ENCODE measurements around the gene TMEM87B. TPM values are rescaled to one million over a fixed set of nuclear protein-coding genes. Genes with fewer than 3 reads are reported as not detected.

Gene TMEM87B
- total RNA-seq, 1 experiment from 2014 or later: 14.8 TPM

DNA sequence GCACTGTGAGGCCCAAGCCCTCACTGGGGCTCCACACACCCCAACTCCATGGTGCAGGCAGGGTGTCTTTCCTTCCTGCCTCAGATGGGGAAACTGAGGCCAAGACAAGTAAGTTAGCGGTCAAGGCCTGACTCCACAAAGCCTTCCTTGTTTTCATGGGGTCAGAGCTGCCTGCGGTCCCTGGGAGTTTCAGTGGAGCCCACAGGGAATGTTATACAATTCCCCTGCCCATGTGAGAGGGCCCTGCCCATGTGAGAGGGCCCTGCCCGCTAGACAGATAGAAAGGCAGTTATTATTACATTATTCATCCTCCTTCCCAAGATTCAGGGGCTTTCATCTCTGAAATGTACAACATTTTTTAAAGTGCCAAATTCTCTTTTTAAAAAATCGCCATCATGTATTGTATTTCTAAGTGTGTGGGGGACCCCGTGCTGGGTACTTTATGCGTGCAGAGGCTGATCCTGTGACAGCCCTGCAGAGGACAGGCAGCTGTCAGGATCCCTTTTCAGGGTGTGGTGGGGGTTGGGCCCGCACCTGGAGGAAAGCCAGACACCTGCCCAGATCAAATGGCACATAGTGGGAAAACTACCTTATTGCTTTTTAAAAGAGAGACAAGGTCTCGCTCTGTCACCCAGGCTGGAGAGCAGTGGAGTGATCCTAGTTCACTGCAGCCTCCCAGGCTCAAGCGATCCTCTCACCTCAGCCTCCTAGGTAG is 106.5 kb downstream of the TMEM87B start:
- ChIA-PET CTCF (no interaction called here), POLR2A (no interaction called here), RAD21 (ENCODE audit: low non-redundant PET in 1 of 2, low total read pairs in 2 of 2, uncharacterized antibody in 2 of 2, unreplicated experiment in 2 of 2) (no interaction called here)
- no peaks in the 10 kb centered on the region for H3K36me3 ChIP-seq (ENCODE audit: control insufficient read depth in 1 of 2, insufficient read depth in 2 of 2, low read length in 2 of 2)
- H3K4me2 ChIP-seq (ENCODE audit: low read length): no peak overlapping the region
- intact Hi-C loops (cut with micrococcal nuclease): no loop called here
- no peak for ATAC-seq
- no peaks in the 10 kb centered on the region for H3K4me1 ChIP-seq (ENCODE audit: control insufficient read depth in 1 of 2, insufficient read depth in 2 of 2, low read length in 2 of 2)
- no peak for DNase-seq (ENCODE audit: low read depth, low spot score)
- no peaks in the 10 kb centered on the region for H3K27me3 ChIP-seq (ENCODE audit: insufficient read depth, low read length)
- H4K20me1 ChIP-seq (ENCODE audit: insufficient read depth): no peaks in the 10 kb centered on the region
- no peak overlapping the region for H3K27ac ChIP-seq (ENCODE audit: low read depth, low read length)
- no peaks in the 10 kb centered on the region for H3K79me2 ChIP-seq (ENCODE audit: insufficient read depth, low read length)
- H3K4me3 ChIP-seq (replicated peaks in 1 of 2; ENCODE audit: low read depth in 1 of 2, low read length in 2 of 2): no peak overlapping the region
- no peaks in the 10 kb centered on the region for H3K9me2 ChIP-seq (ENCODE audit: insufficient read depth)
- no peak for TF ChIP-seq ZNF274 (IDR thresholded peaks at IDR 0.05; ENCODE audit: low read depth, low read length)
- TF ChIP-seq, protein P1, sequence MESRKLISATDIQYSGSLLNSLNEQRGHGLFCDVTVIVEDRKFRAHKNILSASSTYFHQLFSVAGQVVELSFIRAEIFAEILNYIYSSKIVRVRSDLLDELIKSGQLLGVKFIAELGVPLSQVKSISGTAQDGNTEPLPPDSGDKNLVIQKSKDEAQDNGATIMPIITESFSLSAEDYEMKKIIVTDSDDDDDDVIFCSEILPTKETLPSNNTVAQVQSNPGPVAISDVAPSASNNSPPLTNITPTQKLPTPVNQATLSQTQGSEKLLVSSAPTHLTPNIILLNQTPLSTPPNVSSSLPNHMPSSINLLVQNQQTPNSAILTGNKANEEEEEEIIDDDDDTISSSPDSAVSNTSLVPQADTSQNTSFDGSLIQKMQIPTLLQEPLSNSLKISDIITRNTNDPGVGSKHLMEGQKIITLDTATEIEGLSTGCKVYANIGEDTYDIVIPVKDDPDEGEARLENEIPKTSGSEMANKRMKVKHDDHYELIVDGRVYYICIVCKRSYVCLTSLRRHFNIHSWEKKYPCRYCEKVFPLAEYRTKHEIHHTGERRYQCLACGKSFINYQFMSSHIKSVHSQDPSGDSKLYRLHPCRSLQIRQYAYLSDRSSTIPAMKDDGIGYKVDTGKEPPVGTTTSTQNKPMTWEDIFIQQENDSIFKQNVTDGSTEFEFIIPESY (IDR thresholded peaks at IDR 0.05; ENCODE audit: extremely low read depth, insufficient replicate concordance, low read length): no peak
- TF ChIP-seq POLR2AphosphoS5 (IDR thresholded peaks at IDR 0.05; ENCODE audit: low read depth, low read length): no peak
- TF ChIP-seq, protein P2, sequence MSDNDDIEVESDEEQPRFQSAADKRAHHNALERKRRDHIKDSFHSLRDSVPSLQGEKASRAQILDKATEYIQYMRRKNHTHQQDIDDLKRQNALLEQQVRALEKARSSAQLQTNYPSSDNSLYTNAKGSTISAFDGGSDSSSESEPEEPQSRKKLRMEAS (IDR thresholded peaks at IDR 0.05): no peak
- no peak overlapping the region for H2AFZ ChIP-seq (ENCODE audit: low read depth, low read length, poor library complexity, severe bottlenecking)
- H3K9ac ChIP-seq (ENCODE audit: low read length): no peak overlapping the region
- no TSS peak for BruUV-seq (replicated peaks)
- H3K9me3 ChIP-seq (ENCODE audit: control insufficient read depth in 1 of 2, insufficient read depth in 1 of 2, low read depth in 1 of 2, low read length in 2 of 2): no peaks in the 10 kb centered on the region

DNA sequence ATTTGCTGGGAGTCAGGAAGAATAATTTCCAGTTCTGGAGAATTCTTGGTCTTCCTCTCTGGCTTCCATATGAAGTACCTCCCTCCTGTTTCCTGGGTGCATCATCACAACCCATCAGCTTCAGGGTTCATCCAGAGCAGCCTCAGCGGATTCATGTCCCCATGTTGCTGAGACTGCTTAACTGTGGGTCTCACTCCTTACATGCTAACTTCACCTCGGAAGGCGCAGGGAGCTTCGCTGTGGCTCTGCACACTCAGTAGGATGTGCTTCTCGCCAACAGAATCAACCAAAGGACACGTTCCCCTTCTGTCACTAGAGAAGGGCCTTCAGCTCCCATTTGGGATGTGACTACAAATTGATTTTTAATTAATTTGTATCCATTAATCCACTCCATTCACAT is 107.3 kb downstream of the TMEM87B start:
- no peaks in the 10 kb centered on the region for H3K9me2 ChIP-seq (ENCODE audit: insufficient read depth)
- no peaks in the 10 kb centered on the region for H3K9me3 ChIP-seq (ENCODE audit: control insufficient read depth in 1 of 2, insufficient read depth in 1 of 2, low read depth in 1 of 2, low read length in 2 of 2)
- no peaks in the 10 kb centered on the region for H4K20me1 ChIP-seq (ENCODE audit: insufficient read depth)
- no peaks in the 10 kb centered on the region for H3K4me1 ChIP-seq (ENCODE audit: control insufficient read depth in 1 of 2, insufficient read depth in 2 of 2, low read length in 2 of 2)
- H3K4me2 ChIP-seq (ENCODE audit: low read length): no peak overlapping the region
- ChIA-PET RAD21 (ENCODE audit: low non-redundant PET in 1 of 2, low total read pairs in 2 of 2, uncharacterized antibody in 2 of 2, unreplicated experiment in 2 of 2) (no interaction called here), POLR2A (no interaction called here), CTCF (no interaction called here)
- no peaks in the 10 kb centered on the region for H3K36me3 ChIP-seq (ENCODE audit: control insufficient read depth in 1 of 2, insufficient read depth in 2 of 2, low read length in 2 of 2)
- TF ChIP-seq ZNF274 (IDR thresholded peaks at IDR 0.05; ENCODE audit: low read depth, low read length) (no peak), CBX3 (IDR thresholded peaks at IDR 0.05; ENCODE audit: low read depth) (no peak), RAD21 (IDR thresholded peaks at IDR 0.05; ENCODE audit: low read depth) (no peak)
- TF ChIP-seq, protein P3, sequence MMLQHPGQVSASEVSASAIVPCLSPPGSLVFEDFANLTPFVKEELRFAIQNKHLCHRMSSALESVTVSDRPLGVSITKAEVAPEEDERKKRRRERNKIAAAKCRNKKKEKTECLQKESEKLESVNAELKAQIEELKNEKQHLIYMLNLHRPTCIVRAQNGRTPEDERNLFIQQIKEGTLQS (IDR thresholded peaks at IDR 0.05): no peak
- TF ChIP-seq, protein P1 (IDR thresholded peaks at IDR 0.05; ENCODE audit: extremely low read depth, insufficient replicate concordance, low read length): no peak
- TF ChIP-seq, protein P2 (IDR thresholded peaks at IDR 0.05): no peak
- H3K4me3 ChIP-seq (replicated peaks in 1 of 2; ENCODE audit: low read depth in 1 of 2, low read length in 2 of 2): no peak overlapping the region
- intact Hi-C loops (cut with micrococcal nuclease): no loop called here
- no peak for DNase-seq (ENCODE audit: low read depth, low spot score)
- H3K27ac ChIP-seq (ENCODE audit: low read depth, low read length): no peak overlapping the region
- H3K79me2 ChIP-seq (ENCODE audit: insufficient read depth, low read length): no peaks in the 10 kb centered on the region
- no peak overlapping the region for H3K9ac ChIP-seq (ENCODE audit: low read length)
- no peak for ATAC-seq
- BruUV-seq (replicated peaks): no TSS peak
- no peaks in the 10 kb centered on the region for H3K27me3 ChIP-seq (ENCODE audit: insufficient read depth, low read length)
- no peak overlapping the region for H2AFZ ChIP-seq (ENCODE audit: low read depth, low read length, poor library complexity, severe bottlenecking)

Measured in HCT116 (cell line).